Ovary (tissue), 9 donors: ENCODE data around the gene NEDD4L. TPM values are rescaled to one million over a fixed set of nuclear protein-coding genes. Genes with fewer than 3 reads are reported as not detected.

Experiments used
- DNase-seq, 5 donors: peaks; one replicate each; pipeline ENCODE4 v3.0.0-alpha.2; 2019 to 2020
- H3K27ac ChIP-seq, 2 donors: fragments of 200-600 bp; one replicate each; pipeline versions ENCODE4 v1.5.1 to v1.8.0; 2019 to 2022
- H3K27me3 ChIP-seq: fragments of 200-600 bp; one replicate; pipeline ENCODE4 v1.8.0; 2022
- H3K36me3 ChIP-seq: fragments of 200-600 bp; sonication (generic); one replicate; pipeline ENCODE4 v1.5.1; 2019
- H3K4me1 ChIP-seq: one replicate; pipeline ENCODE4 v1.8.1; 2013; ENCODE audit warnings: mild to moderate bottlenecking, moderate library complexity; ENCODE audit not compliant: insufficient read depth
- H3K4me3 ChIP-seq: fragments of 200-600 bp; sonication (generic); one replicate; pipeline ENCODE4 v1.5.1; 2017
- H3K9me3 ChIP-seq, 2 donors: fragments of 200-600 bp in 1 of 2; sonication (generic) in 1 of 2; one replicate each; pipeline versions ENCODE4 v1.5.1 to v1.8.1; 2013 to 2019; ENCODE audit warnings: mild to moderate bottlenecking in 1 of 2, moderate library complexity in 1 of 2
- CTCF ChIP-seq, 3 donors: fragments of 450-650 bp in 2 of 3; fragments of 200-600 bp in 1 of 3; IDR thresholded peaks; one replicate each; pipeline versions ENCODE4 v1.5.1 to v1.8.0; 2016 to 2022; ENCODE audit warnings: antibody characterized with exemption in 3 of 3, mild to moderate bottlenecking in 1 of 3
- EP300 ChIP-seq: sonication (generic); formaldehyde crosslinking; IDR thresholded peaks from one replicate; pipeline ENCODE4 v1.6.1; 2017; ENCODE audit warnings: antibody characterized with exemption
- POLR2A ChIP-seq: fragments of 450-650 bp; IDR thresholded peaks from one replicate; pipeline ENCODE4 v1.6.1; 2017; ENCODE audit warnings: antibody characterized with exemption, mild to moderate bottlenecking, moderate library complexity
- WGBS, 3 donors: extraction: QIAGEN DNeasy Blood & Tissue Kit in 1 of 3; methylation state at CpG; one replicate each; pipeline versions ENCODE4 v1.1.5 to v1.1.7; 2013 to 2017; 5-methylcytosine and 5-hydroxymethylcytosine counted together
- intact Hi-C, 4 donors: fragments of 100-400 bp; cut with DNase I; formaldehyde crosslinking; loops; one replicate each; pipeline versions ENCODE4 v1.11.0 to v1.15.1; 2022 to 2023
- polyA plus RNA-seq, 2 donors: library from polyadenylated mRNA; stranded (reverse); fragments of 200-250 nt in 1 of 2; fragments of 350-450 nt in 1 of 2; fragmentation: Illumina TruSeq in 1 of 2; extraction: RNeasy Lipid Tissue Mini Kit (QIAGEN cat#74804) in 1 of 2; gene quantifications; one replicate each; pipeline ENCODE4 v1.2.3, GENCODE V29; 2013 to 2014
- total RNA-seq, 7 donors: library from RNA; depleted of rRNA in 2 of 7; stranded (reverse); fragments of >200 nt in 2 of 7; fragmentation: NEBNext Ultra II Directional in 3 of 7; extraction: Animal tissue kit (Norgen Biotek cat#: 25700) in 3 of 7; gene quantifications; one replicate each; pipeline versions ENCODE4 v1.1.0 to v1.2.4, GENCODE V29; 2016 to 2023
- donor health status: DM: no; HTN: no; CAD: no; lungs with moderate emphysema.
- donor health status: DM: no; HTN: no; CAD: no.
- donor health status: Bipolar disorder and iron deficiency.
- donor health status: DM: yes; HTN: yes; CAD: no.
- donor health status: DM: no; HTN: no; CAD: no.
- donor health status: DM: yes; HTN: yes; CAD: no.

Gene NEDD4L
- total and polyA plus RNA-seq, 9 donors = 11.0 to 75.2 (median 18.2) TPM

- Histone ChIP-seq H3K4me3 (no peak overlapping the region), H3K4me1 (peaks cover 8% of the 10 kb centered on the region), H3K36me3 (no peaks in the 10 kb centered on the region), H3K27me3 (no peaks in the 10 kb centered on the region), H3K9me3 (no peaks in the 10 kb centered on the region), H3K27ac (no peak overlapping the region)
- intact Hi-C loops = no loop called here
- no peak for DNase-seq
- TF ChIP-seq EP300 (no peak), POLR2A (no peak), CTCF (IDR thresholded peaks at IDR 0.05) (no peak)
- WGBS, 3 donors = 83 to 90% (median 87%) methylated on average over 3 of the region's 3 CpGs
Observed at GRCh38 chr18:58226429-58226828, 182.4 kb downstream of the NEDD4L start.

- no peak overlapping the region for H3K4me3 ChIP-seq
- no peaks in the 10 kb centered on the region for H3K36me3 ChIP-seq
- H3K27me3 ChIP-seq = no peaks in the 10 kb centered on the region
- H3K27ac ChIP-seq = no peak overlapping the region
- peaks cover 6% of the 10 kb centered on the region for H3K4me1 ChIP-seq
- 91 to 97% (median 95%) methylated on average over 9 of the region's 9 CpGs for WGBS, 3 donors
- H3K9me3 ChIP-seq = no peaks in the 10 kb centered on the region
- DNase-seq = no peak
- TF ChIP-seq CTCF (IDR thresholded peaks at IDR 0.05) = no peak
- no peak for TF ChIP-seq EP300
- no peak for TF ChIP-seq POLR2A
- intact Hi-C loops = no loop called here
Observed at GRCh38 chr18:58227361-58227930, 183.4 kb downstream of the NEDD4L start.

- Histone ChIP-seq H3K27ac (no peak overlapping the region), H3K36me3 (no peaks in the 10 kb centered on the region), H3K27me3 (no peaks in the 10 kb centered on the region), H3K4me3 (no peak overlapping the region), H3K9me3 (no peaks in the 10 kb centered on the region), H3K4me1 (peaks cover 6% of the 10 kb centered on the region)
- 82 to 90% (median 89%) methylated on average over 6 of the region's 6 CpGs for WGBS, 3 donors
- no peak for TF ChIP-seq CTCF (IDR thresholded peaks at IDR 0.05)
- TF ChIP-seq POLR2A = no peak
- TF ChIP-seq EP300 = no peak
- no peak for DNase-seq
- intact Hi-C loops = no loop called here
Observed at GRCh38 chr18:58228176-58228575, 184.2 kb downstream of the NEDD4L start.

GRCh38 chr18:58228762-58229161, 184.7 kb downstream of the NEDD4L start:
- DNase-seq = no peak
- intact Hi-C loops = no loop called here
- Histone ChIP-seq H3K4me1 (peaks cover 4% of the 10 kb centered on the region), H3K36me3 (no peaks in the 10 kb centered on the region), H3K9me3 (no peaks in the 10 kb centered on the region), H3K27me3 (no peaks in the 10 kb centered on the region), H3K4me3 (no peak overlapping the region), H3K27ac (no peak overlapping the region)
- 86 to 91% (median 88%) methylated on average over 7 of the region's 7 CpGs for WGBS, 3 donors
- TF ChIP-seq EP300 = no peak
- no peak for TF ChIP-seq CTCF (IDR thresholded peaks at IDR 0.05)
- no peak for TF ChIP-seq POLR2A
